Fibroblast of lung (primary cell): ENCODE measurements around the gene EML2. TPM values are rescaled to one million over a fixed set of nuclear protein-coding genes. Genes with fewer than 3 reads are reported as not detected.

Experiments used
- DNase-seq, 2 donors: peaks; one replicate each; pipeline versions ENCODE4 v3.0.0 to v3.0.0-alpha.2; 2010; ENCODE audit warnings: low read depth in 2 of 2
- H2AFZ ChIP-seq: 2 replicates; pipeline ENCODE4 v1.5.1; 2012; ENCODE audit warnings: low read length, control low read depth, inconsistent platforms
- H3K27ac ChIP-seq: 2 replicates; pipeline ENCODE4 v1.5.1; 2011; ENCODE audit warnings: low read length, control low read depth; ENCODE audit not compliant: insufficient read depth
- H3K27me3 ChIP-seq: 2 replicates; pipeline ENCODE4 v1.5.1; 2011; ENCODE audit warnings: mild to moderate bottlenecking, low read length; ENCODE audit not compliant: control insufficient read depth, insufficient read depth
- H3K36me3 ChIP-seq: 2 replicates; pipeline ENCODE4 v1.5.1; 2011; ENCODE audit warnings: low read length; ENCODE audit not compliant: control insufficient read depth, insufficient read depth
- H3K4me1 ChIP-seq: 2 replicates; pipeline ENCODE4 v1.5.1; 2011; ENCODE audit warnings: low read length; ENCODE audit not compliant: control insufficient read depth, insufficient read depth; ENCODE audit errors: extremely low read depth
- H3K4me2 ChIP-seq: 2 replicates; pipeline ENCODE4 v1.5.1; 2011; ENCODE audit warnings: low read length, control low read depth; ENCODE audit not compliant: insufficient read depth; ENCODE audit errors: extremely low read depth
- H3K4me3 ChIP-seq, 4 experiments: fragments of 200-600 bp in 1 of 4; sonication (generic) in 1 of 4; replicated peaks in 1 of 4; 2 replicates each; pipeline ENCODE4 v1.5.1; 2011 to 2016; ENCODE audit warnings: low read length in 4 of 4, low read depth in 3 of 4, mild to moderate bottlenecking in 3 of 4, control low read depth in 2 of 4, inconsistent platforms in 1 of 4, mixed read lengths in 1 of 4; ENCODE audit not compliant: insufficient read depth in 1 of 4; ENCODE audit errors: control extremely low read depth in 1 of 4
- H3K79me2 ChIP-seq: 2 replicates; pipeline ENCODE4 v1.5.1; 2012; ENCODE audit warnings: mild to moderate bottlenecking, low read length, inconsistent platforms; ENCODE audit not compliant: control insufficient read depth, insufficient read depth
- H3K9ac ChIP-seq: 2 replicates; pipeline ENCODE4 v1.5.1; 2011; ENCODE audit warnings: mild to moderate bottlenecking, low read length, control low read depth; ENCODE audit not compliant: insufficient read depth
- H3K9me3 ChIP-seq: 2 replicates; pipeline ENCODE4 v1.5.1; 2012; ENCODE audit warnings: low read depth, low read length; ENCODE audit not compliant: control insufficient read depth, insufficient read depth
- H4K20me1 ChIP-seq: 2 replicates; pipeline ENCODE4 v1.5.1; 2011; ENCODE audit warnings: low read length; ENCODE audit not compliant: control insufficient read depth, insufficient read depth; ENCODE audit errors: extremely low read depth
- EZH2 ChIP-seq: IDR thresholded peaks from 2 replicates; pipeline ENCODE4 v1.5.1; 2012; ENCODE audit warnings: low read length, control low read depth, mild to moderate bottlenecking; ENCODE audit errors: missing control alignments
- polyA plus RNA-seq, 2 donors: library from polyadenylated mRNA; depleted of rRNA in 1 of 2; stranded (reverse) in 1 of 2; unstranded in 1 of 2; fragments of >200 nt; gene quantifications; 2 replicates each; pipeline ENCODE4 v1.2.1, GENCODE V29; 2011 to 2012; ENCODE audit warnings: missing spikeins in 1 of 2
- total RNA-seq: library from RNA; depleted of rRNA; stranded (reverse); fragments of >200 nt; gene quantifications from 2 replicates; pipeline ENCODE4 v1.2.1, GENCODE V29; 2014
- TF ChIP-seq, protein P1 (sequence below), 2 donors: IDR thresholded peaks in 1 of 2; conservative IDR thresholded peaks in 1 of 2; 1 replicate in 1 of 2; 2 replicates in 1 of 2; pipeline ENCODE4 v1.5.1; 2011 to 2012; ENCODE audit warnings: low read length in 2 of 2, control low read depth in 1 of 2, inconsistent platforms in 1 of 2, low read depth in 1 of 2, mild to moderate bottlenecking in 1 of 2

EML2 gene
- total and polyA plus RNA-seq, 2 donors (not counting 1 experiment from before 2014, with no cell fraction given), result 11.2 to 69.9 TPM

- Histone ChIP-seq H3K4me2 (no peak overlapping the region), H3K36me3 (no peaks in the 10 kb centered on the region), H4K20me1 (no peaks in the 10 kb centered on the region), H3K9me3 (no peaks in the 10 kb centered on the region), H3K27ac (no peak overlapping the region), H3K79me2 (no peaks in the 10 kb centered on the region), H2AFZ (no peak overlapping the region), H3K4me3 (no peak overlapping the region), H3K9ac (no peak overlapping the region), H3K27me3 (no peaks in the 10 kb centered on the region), H3K4me1 (no peaks in the 10 kb centered on the region)
- TF ChIP-seq, protein P1, sequence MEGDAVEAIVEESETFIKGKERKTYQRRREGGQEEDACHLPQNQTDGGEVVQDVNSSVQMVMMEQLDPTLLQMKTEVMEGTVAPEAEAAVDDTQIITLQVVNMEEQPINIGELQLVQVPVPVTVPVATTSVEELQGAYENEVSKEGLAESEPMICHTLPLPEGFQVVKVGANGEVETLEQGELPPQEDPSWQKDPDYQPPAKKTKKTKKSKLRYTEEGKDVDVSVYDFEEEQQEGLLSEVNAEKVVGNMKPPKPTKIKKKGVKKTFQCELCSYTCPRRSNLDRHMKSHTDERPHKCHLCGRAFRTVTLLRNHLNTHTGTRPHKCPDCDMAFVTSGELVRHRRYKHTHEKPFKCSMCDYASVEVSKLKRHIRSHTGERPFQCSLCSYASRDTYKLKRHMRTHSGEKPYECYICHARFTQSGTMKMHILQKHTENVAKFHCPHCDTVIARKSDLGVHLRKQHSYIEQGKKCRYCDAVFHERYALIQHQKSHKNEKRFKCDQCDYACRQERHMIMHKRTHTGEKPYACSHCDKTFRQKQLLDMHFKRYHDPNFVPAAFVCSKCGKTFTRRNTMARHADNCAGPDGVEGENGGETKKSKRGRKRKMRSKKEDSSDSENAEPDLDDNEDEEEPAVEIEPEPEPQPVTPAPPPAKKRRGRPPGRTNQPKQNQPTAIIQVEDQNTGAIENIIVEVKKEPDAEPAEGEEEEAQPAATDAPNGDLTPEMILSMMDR (conservative IDR thresholded peaks at IDR 0.05 in 1 of 2, IDR thresholded peaks at IDR 0.05 in 1 of 2; ENCODE audit: low read depth in 1 of 2, low read length in 2 of 2), result no peak
- no peak for TF ChIP-seq EZH2
- DNase-seq, result no peak
Measured at GRCh38 chr19:45589768-45590167, 49.4 kb downstream of the EML2 start.

- DNase-seq, result no peak
- H3K9me3 ChIP-seq, result no peaks in the 10 kb centered on the region
- H3K4me3 ChIP-seq, result no peak overlapping the region
- no peaks in the 10 kb centered on the region for H4K20me1 ChIP-seq
- TF ChIP-seq, protein P1 (conservative IDR thresholded peaks at IDR 0.05 in 1 of 2, IDR thresholded peaks at IDR 0.05 in 1 of 2; ENCODE audit: low read depth in 1 of 2, low read length in 2 of 2), result no peak
- no peak for TF ChIP-seq EZH2
- H3K79me2 ChIP-seq, result peaks cover 6% of the 10 kb centered on the region
- H3K4me2 ChIP-seq, result no peak overlapping the region
- no peaks in the 10 kb centered on the region for H3K36me3 ChIP-seq
- H3K4me1 ChIP-seq, result no peaks in the 10 kb centered on the region
- H3K9ac ChIP-seq, result no peak overlapping the region
- no peak overlapping the region for H3K27ac ChIP-seq
- no peak overlapping the region for H2AFZ ChIP-seq
- H3K27me3 ChIP-seq, result no peaks in the 10 kb centered on the region
Measured at GRCh38 chr19:45587873-45588272, 51.3 kb downstream of the EML2 start.

- Histone ChIP-seq H3K4me3 (peak overlapping the region; percentile 16 to 81 (median 49)), H2AFZ (peak overlapping the region; percentile 30), H3K9ac (peak overlapping the region; percentile 34), H3K9me3 (no peaks in the 10 kb centered on the region), H3K36me3 (no peaks in the 10 kb centered on the region), H3K4me1 (no peaks in the 10 kb centered on the region), H3K27me3 (no peaks in the 10 kb centered on the region), H3K27ac (peak overlapping the region; percentile 97), H3K4me2 (peak overlapping the region; percentile 61), H3K79me2 (peaks cover 9% of the 10 kb centered on the region), H4K20me1 (no peaks in the 10 kb centered on the region)
- TF ChIP-seq EZH2, result no peak
- TF ChIP-seq, protein P1 (conservative IDR thresholded peaks at IDR 0.05 in 1 of 2, IDR thresholded peaks at IDR 0.05 in 1 of 2; ENCODE audit: low read depth in 1 of 2, low read length in 2 of 2), result no peak
- no peak for DNase-seq
Measured at GRCh38 chr19:45585158-45585577, 54.0 kb downstream of the EML2 start.
